NCI-H1694 treated with DMSO at 0.1 percent for 48 hours (cell line): ENCODE results near the gene INPP5A.

Source experiments
- DNase-seq: peaks from one replicate; lab custom pipeline; 2025; lab: John Stamatoyannopoulos, UW

INPP5A gene

DNA sequence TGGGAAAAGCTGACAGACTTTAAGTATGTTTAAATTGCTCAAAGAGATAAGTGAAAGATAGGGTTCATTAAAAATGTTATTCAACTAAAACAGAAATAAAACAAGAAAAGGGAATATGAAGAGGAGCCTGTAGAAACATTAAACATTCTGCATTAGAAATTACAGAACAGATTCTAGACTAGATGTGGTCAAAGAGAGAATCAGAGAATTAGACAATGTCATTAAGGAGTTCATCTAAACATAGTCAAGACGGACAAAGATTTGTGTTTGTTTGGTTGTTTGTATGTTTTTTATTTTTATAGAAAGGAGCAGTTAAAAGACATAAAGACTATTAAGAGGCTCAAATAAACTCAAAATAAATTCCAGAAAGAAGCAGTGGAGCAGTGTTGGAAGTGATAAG is 168.4 kb downstream of the INPP5A start:
- no peak for DNase-seq

DNA sequence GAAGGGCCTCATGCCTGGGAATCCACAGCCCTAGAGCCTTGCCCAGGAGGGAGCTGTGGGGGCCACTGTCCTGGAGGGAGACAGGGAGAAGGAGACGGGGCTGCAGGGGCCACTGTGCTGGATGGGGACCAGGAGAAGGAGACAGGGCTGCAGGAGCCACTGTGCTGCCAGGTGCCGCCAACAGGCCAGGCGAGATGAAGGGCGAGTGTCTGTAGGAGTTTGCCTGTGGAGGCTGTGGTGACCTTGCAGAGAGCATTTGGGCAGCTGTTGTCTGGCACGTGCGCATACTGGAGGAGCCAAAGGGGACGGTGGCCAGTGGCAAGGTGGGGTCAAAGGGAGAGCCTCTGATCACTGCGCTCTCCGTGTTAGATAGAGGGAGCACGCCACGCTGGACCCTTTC is 169.1 kb downstream of the INPP5A start:
- no peak for DNase-seq

GRCh38 chr10:132707121-132707775 is 169.7 kb downstream of the INPP5A start:
- no peak for DNase-seq

GRCh38 chr10:132707776-132708171 is 170.2 kb downstream of the INPP5A start:
- no peak for DNase-seq

DNA sequence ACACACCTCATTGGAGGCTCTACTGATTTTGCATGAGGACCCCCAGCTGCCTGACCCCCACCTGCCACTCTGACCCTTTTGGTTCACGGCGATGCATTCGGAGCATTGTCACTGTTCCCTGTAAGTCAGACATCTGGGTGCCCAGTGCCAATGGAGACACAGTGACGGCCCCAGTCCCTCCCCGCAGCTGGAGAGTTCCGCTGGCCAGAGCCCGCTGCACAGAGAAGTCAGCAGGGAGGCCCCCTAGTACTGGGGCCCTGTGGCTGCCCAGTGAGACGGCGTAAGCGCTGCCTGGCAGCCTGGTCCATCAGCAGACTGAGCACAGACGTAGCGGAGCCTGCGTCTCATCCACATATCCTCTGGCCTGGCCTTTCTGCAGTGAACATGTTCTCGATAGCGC is 170.9 kb downstream of the INPP5A start:
- DNase-seq: no peak

- DNase-seq: no peak
These were observed 171.3 kb downstream of the INPP5A start for GRCh38 chr10:132708936-132709335.

DNA sequence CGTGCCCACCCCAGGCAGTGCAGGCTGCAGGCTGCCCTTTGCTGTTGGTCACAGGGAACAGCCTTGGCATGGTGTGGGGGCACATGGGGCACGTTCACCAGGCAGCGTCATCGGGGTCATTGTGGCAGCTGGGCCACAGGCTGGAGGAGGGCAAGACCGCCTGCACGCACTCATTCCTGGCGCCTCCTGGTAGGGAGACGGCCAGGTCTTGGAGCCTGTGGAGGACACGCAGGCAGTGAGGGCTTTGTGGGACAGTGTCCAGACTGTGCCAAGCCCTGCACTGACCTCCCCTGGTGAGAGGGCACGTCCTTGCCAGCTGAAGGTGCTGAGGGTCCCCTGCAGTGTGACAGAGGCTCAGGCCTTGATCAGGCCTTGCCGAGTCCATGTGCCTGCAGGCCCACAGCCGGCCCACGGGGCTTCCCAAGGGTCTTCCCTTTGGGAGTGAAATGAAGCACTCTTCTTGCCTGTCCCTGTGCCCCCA is 171.9 kb downstream of the INPP5A start:
- DNase-seq: no peak

- no peak for DNase-seq
These were observed 172.6 kb downstream of the INPP5A start for GRCh38 chr10:132710036-132710686.

- DNase-seq: no peak
These were observed 173.4 kb downstream of the INPP5A start for GRCh38 chr10:132710746-132711612.

GRCh38 chr10:132711613-132712121 is 174.1 kb downstream of the INPP5A start:
- no peak for DNase-seq

DNA sequence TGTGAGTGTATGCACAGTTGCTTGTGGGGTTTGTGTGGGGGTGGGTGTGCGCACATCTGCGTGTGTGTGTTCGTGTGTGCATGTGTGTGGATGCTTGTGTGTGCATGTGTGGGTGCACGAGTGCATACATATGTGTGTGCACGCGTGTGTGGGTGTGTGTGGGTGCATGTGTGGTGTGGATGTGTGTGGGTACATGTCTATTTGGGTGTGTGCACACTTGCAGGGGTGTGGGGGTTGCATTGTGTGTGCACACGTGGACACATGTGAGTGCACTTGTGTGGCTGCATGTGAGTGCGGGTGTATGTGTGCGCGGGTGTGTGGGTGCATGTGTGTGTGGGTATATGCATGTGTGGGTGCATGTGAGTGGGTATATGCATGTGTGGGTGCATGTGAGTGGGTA is 174.7 kb downstream of the INPP5A start:
- no peak for DNase-seq

- DNase-seq: no peak
These were observed 175.2 kb downstream of the INPP5A start for GRCh38 chr10:132712743-132713142.

GRCh38 chr10:132713421-132714095 is 176.0 kb downstream of the INPP5A start:
- no peak for DNase-seq

- DNase-seq: no peak
These were observed 176.8 kb downstream of the INPP5A start for GRCh38 chr10:132714096-132714985.

DNA sequence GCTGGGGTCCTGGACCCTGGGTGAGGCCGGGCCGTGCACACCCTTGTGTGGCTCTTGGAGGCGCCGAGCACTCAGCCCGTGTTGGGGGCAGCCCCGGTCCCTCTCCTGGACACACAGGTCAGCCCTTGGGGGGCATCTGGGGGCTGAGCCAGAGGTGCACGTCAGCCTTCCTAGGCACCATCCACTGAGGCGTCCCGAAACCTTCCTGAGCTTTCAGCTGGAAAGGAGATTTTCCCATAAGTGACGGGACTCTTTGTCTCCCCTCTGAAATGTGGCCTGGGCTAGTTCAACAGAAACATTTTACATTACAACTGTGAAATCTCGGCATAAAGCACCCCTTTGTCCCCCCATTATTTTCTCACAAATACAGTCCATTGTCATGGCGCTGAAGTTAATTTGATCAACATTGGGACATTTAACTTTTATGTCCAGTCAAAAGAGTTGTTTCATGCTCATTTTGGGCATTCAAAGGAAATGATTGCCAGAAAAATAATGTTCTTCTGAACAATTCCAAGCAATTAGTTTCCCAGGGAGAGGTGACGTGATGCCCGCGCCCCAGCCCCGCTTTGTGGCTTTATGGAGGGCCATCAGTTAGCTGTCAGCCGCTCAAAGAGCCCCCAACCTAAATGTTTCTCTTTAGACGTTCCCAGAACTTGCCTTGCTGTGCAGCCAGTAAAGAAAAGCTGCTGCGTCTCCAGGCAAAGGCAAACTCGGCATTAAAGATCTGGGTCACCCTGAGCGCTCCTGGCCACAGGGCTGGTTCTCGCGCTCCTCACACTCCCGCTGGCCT is 177.6 kb downstream of the INPP5A start:
- DNase-seq: no peak

GRCh38 chr10:132715776-132716680 is 178.4 kb downstream of the INPP5A start:
- no peak for DNase-seq

GRCh38 chr10:132716691-132717490 is 179.3 kb downstream of the INPP5A start:
- DNase-seq: no peak

DNA sequence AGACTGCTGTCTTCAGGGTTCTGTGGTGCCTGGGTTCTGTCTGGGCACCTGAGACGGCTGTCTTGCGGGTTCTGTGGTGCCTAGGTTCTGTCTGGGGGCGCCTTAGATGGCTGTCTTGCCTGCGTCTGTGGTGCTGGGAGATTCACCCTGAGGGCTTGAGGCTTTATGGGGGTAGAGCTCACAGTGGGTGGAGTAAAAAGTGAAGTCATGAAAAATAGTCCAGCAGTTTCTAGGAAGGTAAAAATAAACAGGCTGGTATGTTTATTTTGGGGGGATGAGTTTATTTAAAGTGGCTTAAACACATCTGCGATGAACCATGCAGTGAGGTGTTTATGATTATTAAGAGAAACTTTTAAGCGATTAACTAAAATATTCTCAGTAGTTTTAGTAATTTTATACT is 184.1 kb downstream of the INPP5A start:
- DNase-seq: no peak
